Astrocyte (in vitro differentiated cells and primary cell): Measurements from ENCODE around the gene LSM2.

Source experiments
- EZH2 ChIP-seq: IDR thresholded peaks from 2 replicates; pipeline ENCODE4 v1.6.1; 2012; ENCODE audit warnings: mild to moderate bottlenecking, low read length, inconsistent platforms; ENCODE audit not compliant: insufficient read depth
- TF ChIP-seq, protein P1 (sequence below): IDR thresholded peaks from 2 replicates; pipeline ENCODE4 v1.5.1; 2011; ENCODE audit warnings: low read depth, mild to moderate bottlenecking, inconsistent platforms, low read length, moderate library complexity; ENCODE audit not compliant: insufficient read depth

DNA sequence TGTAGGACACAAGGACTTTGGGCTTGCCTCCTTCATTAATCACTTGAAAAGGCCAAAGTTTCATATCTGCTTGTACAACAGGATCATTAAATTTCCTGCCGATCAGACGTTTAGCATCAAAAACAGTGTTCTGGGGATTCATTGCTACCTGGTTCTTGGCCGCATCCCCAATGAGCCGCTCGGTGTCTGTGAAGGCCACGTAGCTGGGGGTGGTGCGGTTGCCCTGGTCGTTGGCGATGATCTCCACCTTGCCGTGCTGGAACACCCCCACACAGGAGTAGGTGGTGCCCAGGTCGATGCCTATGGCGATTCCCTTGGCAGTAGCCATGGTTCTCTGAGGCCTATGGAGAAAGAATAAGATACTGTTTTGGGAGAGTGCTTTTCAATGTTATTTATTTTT, 4.9 kb upstream of the LSM2 start:
- TF ChIP-seq, protein P1, sequence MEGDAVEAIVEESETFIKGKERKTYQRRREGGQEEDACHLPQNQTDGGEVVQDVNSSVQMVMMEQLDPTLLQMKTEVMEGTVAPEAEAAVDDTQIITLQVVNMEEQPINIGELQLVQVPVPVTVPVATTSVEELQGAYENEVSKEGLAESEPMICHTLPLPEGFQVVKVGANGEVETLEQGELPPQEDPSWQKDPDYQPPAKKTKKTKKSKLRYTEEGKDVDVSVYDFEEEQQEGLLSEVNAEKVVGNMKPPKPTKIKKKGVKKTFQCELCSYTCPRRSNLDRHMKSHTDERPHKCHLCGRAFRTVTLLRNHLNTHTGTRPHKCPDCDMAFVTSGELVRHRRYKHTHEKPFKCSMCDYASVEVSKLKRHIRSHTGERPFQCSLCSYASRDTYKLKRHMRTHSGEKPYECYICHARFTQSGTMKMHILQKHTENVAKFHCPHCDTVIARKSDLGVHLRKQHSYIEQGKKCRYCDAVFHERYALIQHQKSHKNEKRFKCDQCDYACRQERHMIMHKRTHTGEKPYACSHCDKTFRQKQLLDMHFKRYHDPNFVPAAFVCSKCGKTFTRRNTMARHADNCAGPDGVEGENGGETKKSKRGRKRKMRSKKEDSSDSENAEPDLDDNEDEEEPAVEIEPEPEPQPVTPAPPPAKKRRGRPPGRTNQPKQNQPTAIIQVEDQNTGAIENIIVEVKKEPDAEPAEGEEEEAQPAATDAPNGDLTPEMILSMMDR, result no peak
- no peak for TF ChIP-seq EZH2
